ENCODE measurements around the gene NKX2-4. TPM values are rescaled to one million over a fixed set of nuclear protein-coding genes. Genes with fewer than 3 reads are reported as not detected.

NKX2-4 gene
- total RNA-seq, 2 experiments from 2014 or later: not detected

- Histone ChIP-seq H3K9me3 (ENCODE audit: control insufficient read depth in 1 of 2, insufficient read depth in 1 of 2, low read length in 2 of 2) (no peaks in the 10 kb centered on the region), H3K27ac (ENCODE audit: low read depth in 1 of 2, low read length in 2 of 2) (no peak overlapping the region), H3K4me1 (ENCODE audit: insufficient read depth, low read length) (no peaks in the 10 kb centered on the region), H3K4me3 (ENCODE audit: low read length) (no peak overlapping the region), H3K36me3 (ENCODE audit: insufficient read depth, low read length) (peaks cover 62% of the 10 kb centered on the region), H3K27me3 (ENCODE audit: control insufficient read depth in 1 of 2, insufficient read depth in 2 of 2, low read length in 2 of 2) (no peaks in the 10 kb centered on the region)
- ATAC-seq (ENCODE audit: poor library complexity) (no peak), DNase-seq (no peak)
- Mint-ChIP-seq H3K4me3 (no peak overlapping the region), H3K27ac (no peak overlapping the region), H3K27me3 (no peaks in the 10 kb centered on the region), H3K36me3 (ENCODE audit: low read depth) (peaks cover 86% of the 10 kb centered on the region), H3K4me1 (ENCODE audit: low read depth) (no peaks in the 10 kb centered on the region), H3K9me3 (no peaks in the 10 kb centered on the region)
- ChIA-PET CTCF (interaction anchor here (1.4 kb wide), 1 partner anchor 122 kb away, joined by 5 read pairs; no protein-coding TSS in a partner anchor), POLR2A (no interaction called here)
- TF ChIP-seq, protein P1, sequence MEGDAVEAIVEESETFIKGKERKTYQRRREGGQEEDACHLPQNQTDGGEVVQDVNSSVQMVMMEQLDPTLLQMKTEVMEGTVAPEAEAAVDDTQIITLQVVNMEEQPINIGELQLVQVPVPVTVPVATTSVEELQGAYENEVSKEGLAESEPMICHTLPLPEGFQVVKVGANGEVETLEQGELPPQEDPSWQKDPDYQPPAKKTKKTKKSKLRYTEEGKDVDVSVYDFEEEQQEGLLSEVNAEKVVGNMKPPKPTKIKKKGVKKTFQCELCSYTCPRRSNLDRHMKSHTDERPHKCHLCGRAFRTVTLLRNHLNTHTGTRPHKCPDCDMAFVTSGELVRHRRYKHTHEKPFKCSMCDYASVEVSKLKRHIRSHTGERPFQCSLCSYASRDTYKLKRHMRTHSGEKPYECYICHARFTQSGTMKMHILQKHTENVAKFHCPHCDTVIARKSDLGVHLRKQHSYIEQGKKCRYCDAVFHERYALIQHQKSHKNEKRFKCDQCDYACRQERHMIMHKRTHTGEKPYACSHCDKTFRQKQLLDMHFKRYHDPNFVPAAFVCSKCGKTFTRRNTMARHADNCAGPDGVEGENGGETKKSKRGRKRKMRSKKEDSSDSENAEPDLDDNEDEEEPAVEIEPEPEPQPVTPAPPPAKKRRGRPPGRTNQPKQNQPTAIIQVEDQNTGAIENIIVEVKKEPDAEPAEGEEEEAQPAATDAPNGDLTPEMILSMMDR (IDR thresholded peaks at IDR 0.05): no peak
- intact Hi-C loops (cut with DNase I, micrococcal nuclease): loop anchor here in 1 of 2 experiments (10.0 kb wide), 1 partner anchor 53 kb away; the partner anchor contains the start of gene XRN2
These were observed 39.5 kb downstream of the NKX2-4 start for GRCh38 chr20:21357844-21358243.

DNA sequence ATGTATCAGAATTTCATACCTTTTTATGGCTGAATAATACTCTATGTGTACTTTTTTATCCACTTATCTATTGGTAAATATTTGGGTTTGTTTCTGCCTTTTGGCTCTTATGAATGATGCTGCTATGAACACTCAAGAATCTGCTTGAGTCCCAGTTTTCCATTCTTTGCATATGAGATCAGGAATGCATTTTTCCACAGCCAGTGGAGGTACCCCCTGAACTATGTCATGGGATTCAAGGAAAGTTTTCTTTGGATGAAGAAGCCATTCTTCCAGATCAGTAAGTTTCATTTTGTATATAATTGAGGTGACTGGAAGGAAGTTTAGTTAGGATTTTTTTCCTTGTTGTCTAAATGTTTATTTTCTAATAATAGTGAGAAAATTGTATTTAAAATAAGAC, 40.9 kb downstream of the NKX2-4 start:
- TF ChIP-seq, protein P1 (IDR thresholded peaks at IDR 0.05): no peak
- no peak for DNase-seq
- Histone ChIP-seq H3K27me3 (ENCODE audit: control insufficient read depth in 1 of 2, insufficient read depth in 2 of 2, low read length in 2 of 2) (no peaks in the 10 kb centered on the region), H3K27ac (ENCODE audit: low read depth in 1 of 2, low read length in 2 of 2) (no peak overlapping the region), H3K4me1 (ENCODE audit: insufficient read depth, low read length) (no peaks in the 10 kb centered on the region), H3K9me3 (ENCODE audit: control insufficient read depth in 1 of 2, insufficient read depth in 1 of 2, low read length in 2 of 2) (no peaks in the 10 kb centered on the region), H3K36me3 (ENCODE audit: insufficient read depth, low read length) (peaks cover 51% of the 10 kb centered on the region), H3K4me3 (ENCODE audit: low read length) (no peak overlapping the region)
- no peak overlapping the region for H3K27ac Mint-ChIP-seq
- intact Hi-C loops (cut with DNase I, micrococcal nuclease): loop anchor here in 1 of 2 experiments (10.0 kb wide), 1 partner anchor 52 kb away; the partner anchor contains the start of gene XRN2
- H3K9me3 Mint-ChIP-seq: no peaks in the 10 kb centered on the region
- ChIA-PET CTCF (no interaction called here), POLR2A (no interaction called here)
- H3K4me3 Mint-ChIP-seq: no peak overlapping the region
- no peaks in the 10 kb centered on the region for H3K4me1 Mint-ChIP-seq (ENCODE audit: low read depth)
- no peak for ATAC-seq (ENCODE audit: poor library complexity)
- H3K27me3 Mint-ChIP-seq: no peaks in the 10 kb centered on the region
- H3K36me3 Mint-ChIP-seq (ENCODE audit: low read depth): peaks cover 77% of the 10 kb centered on the region

GRCh38 chr20:21355981-21356380, 41.3 kb downstream of the NKX2-4 start:
- Histone ChIP-seq H3K27me3 (ENCODE audit: control insufficient read depth in 1 of 2, insufficient read depth in 2 of 2, low read length in 2 of 2) (no peaks in the 10 kb centered on the region), H3K27ac (ENCODE audit: low read depth in 1 of 2, low read length in 2 of 2) (no peak overlapping the region), H3K9me3 (ENCODE audit: control insufficient read depth in 1 of 2, insufficient read depth in 1 of 2, low read length in 2 of 2) (no peaks in the 10 kb centered on the region), H3K4me1 (ENCODE audit: insufficient read depth, low read length) (no peaks in the 10 kb centered on the region), H3K4me3 (ENCODE audit: low read length) (no peak overlapping the region), H3K36me3 (ENCODE audit: insufficient read depth, low read length) (peaks cover 54% of the 10 kb centered on the region)
- Mint-ChIP-seq H3K9me3 (no peaks in the 10 kb centered on the region), H3K27me3 (no peaks in the 10 kb centered on the region), H3K4me1 (ENCODE audit: low read depth) (no peaks in the 10 kb centered on the region), H3K27ac (no peak overlapping the region), H3K36me3 (ENCODE audit: low read depth) (peaks cover 77% of the 10 kb centered on the region), H3K4me3 (no peak overlapping the region)
- ATAC-seq (ENCODE audit: poor library complexity) (no peak), DNase-seq (no peak)
- TF ChIP-seq, protein P1 (IDR thresholded peaks at IDR 0.05): no peak
- ChIA-PET CTCF (no interaction called here), POLR2A (no interaction called here)
- intact Hi-C loops (cut with DNase I, micrococcal nuclease): loop anchor here (2.0 to 10.0 kb wide), 2 partner anchors 17 to 51 kb away; partner anchors contain the start of gene XRN2 (in 1 of the 2)

All from CD4-positive, alpha-beta T cell (primary cell).